ENCODE data around the gene MXD3.
"Not testable (repeated sequence)": the region's sequence is repeated elsewhere in the genome, so short reads cannot be mapped to it uniquely, and the experiment has no call there.

The MXD3 gene

DNA sequence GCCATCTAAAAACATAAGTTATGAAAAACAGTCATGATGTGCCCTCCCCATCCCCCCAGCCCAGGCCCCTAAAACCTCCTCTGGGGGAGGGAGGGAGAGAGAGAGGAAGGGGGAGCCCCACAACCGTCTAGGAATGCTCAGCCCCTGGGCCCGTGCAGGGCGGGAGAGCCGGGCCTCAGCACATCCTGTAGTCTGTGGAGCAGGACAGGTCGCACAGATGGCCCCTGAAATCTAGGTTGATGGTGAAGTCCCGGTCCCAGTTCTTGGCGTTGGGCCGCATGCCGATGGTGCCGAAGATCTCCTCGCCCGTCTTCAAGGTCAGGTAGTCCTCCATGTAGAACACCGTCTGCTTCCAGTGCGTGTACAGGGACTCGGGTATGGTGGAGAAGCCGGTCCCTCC is 46.3 kb downstream of the MXD3 start:
- DNase-seq (ENCODE audit: low read depth) = no peak

- DNase-seq (ENCODE audit: low read depth) = no peak
Observed at GRCh38 chr5:177264178-177264577, 47.5 kb downstream of the MXD3 start.

GRCh38 chr5:177261510-177261909 is 50.2 kb downstream of the MXD3 start:
- DNase-seq (ENCODE audit: low read depth) = no peak

GRCh38 chr5:177260961-177261360 is 50.7 kb downstream of the MXD3 start:
- no peak for DNase-seq (ENCODE audit: low read depth)

- DNase-seq (ENCODE audit: low read depth) = not testable (repeated sequence)
Observed at GRCh38 chr5:177258711-177259110, 53.0 kb downstream of the MXD3 start.
